Stimulated activated CD8-positive, alpha-beta memory T cell treated with anti-CD3 and anti-CD28 coated beads, Interleukin-15, amount 100 ng/mL, for 24 hours (primary cell): ENCODE data around the gene EGLN2.
"Not testable (repeated sequence)": the region's sequence is repeated elsewhere in the genome, so short reads cannot be mapped to it uniquely, and the experiment has no call there.

ENCODE experiments used
- DNase-seq: peaks from one replicate; pipeline ENCODE4 v3.0.0-alpha.2; 2020; ENCODE audit warnings: low read depth

Gene EGLN2

DNA sequence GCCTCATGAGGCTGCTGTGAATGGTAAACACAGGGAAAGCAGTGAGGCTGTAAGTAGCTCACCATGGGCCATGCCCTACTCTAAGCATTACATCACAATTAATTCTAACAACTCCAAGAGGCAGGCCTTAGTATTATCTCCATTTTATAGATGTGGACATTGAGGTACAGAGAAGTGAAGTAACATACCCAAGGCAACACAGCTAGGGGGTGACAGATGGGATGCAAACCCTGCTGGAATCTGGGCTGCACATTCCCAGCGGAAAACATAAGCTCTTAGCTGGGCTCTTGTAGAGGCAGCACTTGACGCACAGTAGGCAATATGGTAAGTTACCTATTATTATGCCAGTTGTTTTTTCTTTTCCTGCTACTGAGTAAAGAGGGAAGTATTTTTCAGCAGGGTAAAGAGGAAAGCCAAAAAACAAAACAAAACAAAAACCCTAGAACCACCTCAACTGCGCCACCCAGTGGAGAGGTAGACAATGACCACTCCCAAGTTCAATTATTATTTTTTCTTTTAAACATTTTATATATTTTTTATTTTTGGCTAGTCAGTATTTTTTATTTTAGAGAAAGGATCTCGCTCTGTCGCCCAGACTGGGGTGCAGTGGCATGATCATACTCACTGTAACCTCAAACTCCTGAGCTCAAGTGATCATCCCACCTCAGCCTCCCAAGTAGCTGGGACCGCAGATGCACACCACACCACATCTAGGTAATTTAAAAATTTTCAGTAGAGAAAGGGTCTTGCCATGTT is 20.7 kb downstream of the EGLN2 start:
- DNase-seq: not testable (repeated sequence)

GRCh38 chr19:40822161-40822560 is 23.2 kb downstream of the EGLN2 start:
- no peak for DNase-seq

DNA sequence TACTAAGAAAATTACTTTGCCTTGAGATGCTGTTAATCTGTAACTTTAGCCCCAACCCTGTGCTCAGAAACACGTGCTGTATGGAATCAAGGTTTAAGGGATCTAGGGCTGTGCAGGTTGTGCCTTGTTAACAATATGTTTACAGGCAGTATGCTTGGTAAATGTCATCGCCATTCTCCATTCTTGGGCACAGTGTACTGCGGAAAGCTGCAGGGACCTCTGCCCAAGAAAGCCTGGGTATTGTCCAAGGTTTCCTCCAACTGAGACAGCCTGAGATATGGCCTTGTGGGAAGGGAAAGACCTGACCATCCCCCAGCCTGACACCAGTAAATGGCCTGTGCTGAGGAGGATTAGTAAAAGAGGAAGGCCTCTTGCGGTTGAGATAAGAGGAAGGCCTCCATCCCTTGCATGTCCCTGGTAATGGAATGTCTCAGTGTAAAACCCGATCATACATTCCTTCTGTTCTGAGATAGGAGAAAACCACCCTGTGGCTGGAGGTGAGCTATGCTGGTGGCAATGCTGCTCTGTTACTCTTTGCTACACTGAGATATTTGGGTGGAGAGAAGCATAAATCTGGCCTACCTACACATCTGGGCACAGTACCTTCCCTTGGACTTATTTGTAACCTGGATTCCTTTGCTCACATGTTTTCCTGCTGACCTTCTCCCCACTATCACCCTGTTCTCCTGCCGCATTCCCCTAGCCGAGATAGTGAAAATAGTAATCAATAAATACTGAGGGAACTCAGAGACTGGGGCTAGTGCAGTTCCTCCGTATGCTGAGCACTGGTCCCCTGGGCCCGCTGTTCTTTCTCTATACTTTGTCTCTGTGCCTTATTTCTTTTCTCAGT is 23.9 kb downstream of the EGLN2 start:
- not testable (repeated sequence) for DNase-seq

- DNase-seq: not testable (repeated sequence)
Measured at GRCh38 chr19:40824916-40825315, 25.9 kb downstream of the EGLN2 start.

- DNase-seq: not testable (repeated sequence)
Measured at GRCh38 chr19:40825460-40826095, 26.6 kb downstream of the EGLN2 start.

DNA sequence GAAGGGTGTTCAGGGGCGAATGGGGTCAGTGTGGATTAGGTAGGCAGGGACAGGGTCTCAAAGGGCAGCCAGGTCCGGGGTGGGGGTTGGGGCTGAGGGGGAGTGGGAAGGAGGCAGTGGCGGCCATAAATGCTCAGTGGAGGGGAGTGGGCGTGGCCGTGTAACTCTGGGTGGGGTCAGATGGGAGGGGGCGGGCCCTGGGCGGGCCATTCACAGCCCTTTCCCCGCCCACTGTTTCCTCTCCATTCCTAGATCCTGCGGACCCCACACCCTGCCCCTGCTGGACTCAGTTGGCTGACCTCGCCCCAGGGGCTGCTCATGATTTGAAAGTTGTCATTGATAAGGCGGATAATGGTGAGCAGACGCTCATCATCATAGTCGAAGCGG is 27.3 kb downstream of the EGLN2 start:
- DNase-seq: not testable (repeated sequence)

GRCh38 chr19:40826699-40827385 is 27.9 kb downstream of the EGLN2 start:
- DNase-seq: not testable (repeated sequence)

GRCh38 chr19:40827386-40828247 is 28.6 kb downstream of the EGLN2 start:
- no peak for DNase-seq

- no peak for DNase-seq
Measured at GRCh38 chr19:40829205-40829604, 30.2 kb downstream of the EGLN2 start.

GRCh38 chr19:40830741-40831140 is 31.8 kb downstream of the EGLN2 start:
- not testable (repeated sequence) for DNase-seq

DNA sequence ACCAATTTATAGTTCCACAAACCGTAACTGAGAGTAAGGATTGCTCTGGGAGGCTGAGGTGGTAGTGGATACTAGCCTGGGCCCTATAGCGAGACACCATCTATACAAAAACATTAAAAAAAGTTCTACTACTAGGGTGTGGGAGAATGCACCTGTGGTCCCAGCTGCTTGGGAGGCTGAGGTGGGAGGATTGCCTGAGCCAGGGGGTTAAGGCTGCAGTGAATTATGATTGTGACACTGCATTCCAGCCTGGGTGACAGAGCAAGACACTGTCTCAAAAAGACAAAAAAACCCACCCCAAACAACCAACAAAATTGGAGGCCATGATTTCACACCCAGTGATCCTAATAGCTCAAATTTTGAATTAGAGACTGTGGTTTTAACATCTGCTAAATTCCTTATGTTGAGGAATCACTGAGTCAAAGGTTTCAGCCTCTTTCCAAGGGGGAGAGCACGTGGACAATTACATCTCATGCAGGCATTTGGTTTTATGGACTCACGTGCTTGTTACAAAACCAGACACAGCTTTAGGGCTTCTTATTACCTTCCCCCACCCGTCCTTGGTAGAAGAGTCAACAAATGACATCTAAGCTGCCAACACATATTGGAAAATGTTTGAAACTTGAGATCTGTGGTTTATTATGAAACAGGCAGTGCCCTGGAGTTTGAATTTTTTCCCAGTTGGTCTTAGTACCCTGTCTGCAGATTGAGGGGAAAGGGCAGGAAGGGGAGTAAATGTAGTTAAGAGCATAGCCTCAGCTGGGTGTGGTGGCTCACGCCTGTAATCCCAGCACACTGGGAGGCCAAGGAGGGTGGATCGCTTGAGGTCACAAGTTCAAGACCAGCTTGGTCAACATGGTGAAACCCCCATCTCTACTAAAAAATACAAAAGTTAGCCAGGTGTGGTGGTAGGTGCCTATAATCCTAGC is 32.8 kb downstream of the EGLN2 start:
- DNase-seq: no peak

DNA sequence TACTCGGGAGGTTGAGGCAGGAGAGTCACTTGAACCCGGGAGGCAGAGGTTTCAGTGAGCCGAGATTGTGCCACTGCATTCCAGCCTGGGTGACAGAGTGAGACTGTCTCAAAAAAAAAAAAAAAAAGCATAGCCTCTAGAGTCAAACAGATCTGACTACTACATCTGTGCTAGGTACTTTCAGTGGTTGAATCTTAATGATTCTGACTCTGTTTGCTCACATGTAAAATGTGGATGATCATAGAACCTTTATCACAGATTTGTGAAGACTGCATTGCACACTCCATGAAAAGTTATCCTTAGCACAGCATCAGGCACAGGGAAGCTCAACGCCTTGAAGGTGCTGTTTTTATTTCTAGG is 33.4 kb downstream of the EGLN2 start:
- DNase-seq: not testable (repeated sequence)

DNA sequence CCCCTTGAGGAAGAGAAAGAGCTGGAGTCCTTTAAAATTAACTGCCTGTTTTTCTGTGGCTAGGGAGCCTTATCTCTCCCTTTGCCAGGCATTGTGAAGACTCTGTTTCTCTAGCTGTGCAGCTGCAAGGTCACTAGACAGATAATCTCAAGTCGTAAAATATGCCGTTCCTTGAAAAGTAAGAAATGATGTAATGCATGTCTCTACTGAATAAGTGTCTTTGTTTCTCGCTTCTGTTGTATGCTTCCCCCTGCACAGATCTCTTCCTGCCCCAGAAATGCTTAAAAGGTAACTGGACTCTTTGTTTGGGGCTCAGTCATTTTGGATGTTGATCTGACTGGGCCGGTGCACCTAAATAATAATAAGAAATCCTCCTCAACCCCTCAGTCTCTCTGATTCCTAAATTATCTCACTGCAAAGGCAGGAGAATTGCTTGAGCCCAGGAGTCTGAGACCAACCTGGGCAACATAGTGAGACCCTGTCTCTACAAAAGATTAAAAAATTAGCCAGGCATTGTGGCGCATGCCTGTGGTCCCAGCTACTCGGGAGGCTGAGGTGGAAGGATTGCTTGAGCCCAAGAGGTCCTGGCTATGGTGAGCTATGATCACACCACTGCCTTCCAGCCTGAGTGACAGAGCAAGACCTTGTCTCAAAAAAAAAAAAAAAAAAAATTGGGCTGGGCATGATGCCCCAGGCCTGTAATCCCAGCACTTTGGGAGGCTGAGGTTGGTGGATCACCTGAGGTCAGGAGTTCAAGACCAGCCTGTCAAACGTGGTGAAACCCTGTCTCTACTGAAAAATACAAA is 34.9 kb downstream of the EGLN2 start:
- not testable (repeated sequence) for DNase-seq

DNA sequence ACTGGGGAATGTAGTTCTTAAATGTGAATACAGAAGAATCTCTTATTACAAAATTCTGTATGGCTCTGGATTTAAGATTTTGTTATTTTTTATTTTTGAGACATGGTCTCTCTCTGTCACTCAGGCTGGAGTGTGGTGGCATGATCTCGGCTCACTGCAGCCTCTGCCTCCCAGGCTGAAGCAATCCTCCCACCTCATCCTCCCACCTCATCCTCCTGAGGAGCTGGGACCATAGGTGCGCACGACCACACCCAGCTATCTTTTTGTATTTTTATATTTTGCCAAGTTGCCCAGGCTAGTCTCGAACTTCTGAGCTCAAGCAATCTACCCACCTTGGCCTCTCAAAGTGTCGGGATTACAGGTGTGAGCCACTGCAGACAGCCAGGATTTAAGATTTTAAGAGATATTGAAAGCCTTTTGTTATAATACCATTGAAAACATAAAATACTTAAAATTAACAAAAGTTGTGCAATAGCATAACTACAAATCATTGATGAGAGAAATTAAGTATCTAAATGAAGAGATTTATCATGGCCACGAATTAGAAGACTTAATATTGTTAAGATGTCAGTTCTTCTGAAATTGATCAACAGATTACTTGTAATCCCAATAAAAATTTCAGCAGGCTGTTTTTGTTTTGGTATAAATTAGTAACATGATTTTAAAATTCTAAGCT is 37.9 kb downstream of the EGLN2 start:
- DNase-seq: no peak

GRCh38 chr19:40838477-40838876 is 39.5 kb downstream of the EGLN2 start:
- DNase-seq: not testable (repeated sequence)

DNA sequence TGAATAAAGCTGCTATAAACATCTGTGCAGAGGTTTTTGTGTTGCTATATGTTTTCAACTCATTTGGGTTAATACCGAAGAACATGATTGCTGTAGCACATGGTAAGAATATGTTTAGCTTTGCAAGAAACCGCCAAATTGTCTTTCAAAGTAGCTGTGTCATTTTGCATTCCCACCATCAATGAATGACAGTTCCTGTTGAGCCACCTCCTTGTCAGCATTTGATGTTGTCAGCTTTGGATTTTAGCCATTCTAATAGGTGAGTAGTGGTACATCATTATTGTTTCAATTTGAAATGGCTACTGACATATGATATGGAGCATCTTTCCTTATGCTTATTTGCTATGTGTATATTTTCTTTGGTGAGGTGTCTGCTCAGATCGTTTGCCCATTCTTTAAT is 43.0 kb downstream of the EGLN2 start:
- DNase-seq: not testable (repeated sequence)

- DNase-seq: not testable (repeated sequence)
Measured at GRCh38 chr19:40842997-40843652, 44.1 kb downstream of the EGLN2 start.

DNA sequence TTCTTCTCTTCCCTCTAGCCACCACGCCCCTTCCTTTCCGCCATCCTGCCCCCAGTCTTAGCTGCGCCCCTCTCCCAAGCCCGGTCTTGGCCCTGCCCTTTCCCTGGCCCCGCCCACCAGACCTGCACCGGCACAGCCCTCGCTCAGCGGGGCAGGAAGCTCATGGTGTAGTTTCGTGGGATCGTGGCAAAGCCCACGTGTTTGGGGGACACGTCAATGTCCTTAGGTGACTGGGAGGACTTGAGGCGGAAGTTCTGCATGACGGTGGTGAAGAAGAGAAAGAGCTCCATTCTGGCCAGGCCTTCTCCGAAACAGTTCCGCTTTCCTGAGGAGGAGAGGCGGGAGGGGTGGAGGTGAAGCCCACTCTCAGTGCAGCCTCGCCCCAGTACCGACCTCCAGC is 44.7 kb downstream of the EGLN2 start:
- DNase-seq: peak; percentile 37
